Suppressor macrophage treated with lipopolysaccharide for 4 hours (primary cell): ENCODE measurements around the gene CEP164.
"Not testable (repeated sequence)": the region's sequence is repeated elsewhere in the genome, so short reads cannot be mapped to it uniquely, and the experiment has no call there.

Experiments used
- DNase-seq: peaks from one replicate; pipeline ENCODE4 v3.0.0-alpha.2; 2020

Gene CEP164

DNA sequence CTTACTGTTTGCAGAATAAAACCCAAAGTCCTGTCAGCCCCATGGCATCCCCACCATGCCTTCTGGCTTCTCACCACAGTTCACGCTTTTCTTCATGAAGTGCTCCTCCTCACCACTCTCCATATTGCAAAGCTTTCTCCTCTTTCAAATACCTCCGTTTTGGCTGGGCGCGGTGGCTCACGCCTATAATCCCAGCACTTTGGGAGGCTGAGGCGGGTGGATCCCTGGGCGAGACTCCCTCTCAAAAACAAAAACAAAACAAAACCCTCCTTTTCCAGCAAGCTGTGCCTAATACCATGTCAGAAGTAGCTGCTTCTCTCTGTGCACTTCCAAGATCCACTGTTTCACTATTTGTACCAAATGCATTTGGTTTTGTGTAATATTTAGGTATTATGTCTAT lies 18.3 kb upstream of the CEP164 start:
- no peak for DNase-seq

DNA sequence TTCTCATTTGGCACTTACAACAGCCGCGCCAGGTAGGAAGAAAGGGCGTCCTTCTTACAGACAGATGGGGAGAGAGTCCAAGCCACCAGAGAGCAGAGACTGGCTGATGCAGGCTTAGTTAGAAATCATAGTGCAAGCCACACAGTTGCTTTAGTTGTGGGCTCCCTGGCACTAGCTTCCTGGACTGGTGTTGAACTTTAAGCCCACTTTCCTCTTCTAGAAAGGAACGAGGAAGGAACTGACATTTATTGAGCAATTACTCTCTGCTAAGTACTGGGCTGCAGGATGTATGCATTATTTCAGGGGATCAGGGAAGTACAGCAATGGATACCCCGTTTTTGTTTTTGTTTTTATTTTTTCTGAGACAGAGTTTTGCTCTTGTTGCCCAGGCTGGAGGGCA lies 14.6 kb upstream of the CEP164 start:
- peak; percentile 31 for DNase-seq

DNA sequence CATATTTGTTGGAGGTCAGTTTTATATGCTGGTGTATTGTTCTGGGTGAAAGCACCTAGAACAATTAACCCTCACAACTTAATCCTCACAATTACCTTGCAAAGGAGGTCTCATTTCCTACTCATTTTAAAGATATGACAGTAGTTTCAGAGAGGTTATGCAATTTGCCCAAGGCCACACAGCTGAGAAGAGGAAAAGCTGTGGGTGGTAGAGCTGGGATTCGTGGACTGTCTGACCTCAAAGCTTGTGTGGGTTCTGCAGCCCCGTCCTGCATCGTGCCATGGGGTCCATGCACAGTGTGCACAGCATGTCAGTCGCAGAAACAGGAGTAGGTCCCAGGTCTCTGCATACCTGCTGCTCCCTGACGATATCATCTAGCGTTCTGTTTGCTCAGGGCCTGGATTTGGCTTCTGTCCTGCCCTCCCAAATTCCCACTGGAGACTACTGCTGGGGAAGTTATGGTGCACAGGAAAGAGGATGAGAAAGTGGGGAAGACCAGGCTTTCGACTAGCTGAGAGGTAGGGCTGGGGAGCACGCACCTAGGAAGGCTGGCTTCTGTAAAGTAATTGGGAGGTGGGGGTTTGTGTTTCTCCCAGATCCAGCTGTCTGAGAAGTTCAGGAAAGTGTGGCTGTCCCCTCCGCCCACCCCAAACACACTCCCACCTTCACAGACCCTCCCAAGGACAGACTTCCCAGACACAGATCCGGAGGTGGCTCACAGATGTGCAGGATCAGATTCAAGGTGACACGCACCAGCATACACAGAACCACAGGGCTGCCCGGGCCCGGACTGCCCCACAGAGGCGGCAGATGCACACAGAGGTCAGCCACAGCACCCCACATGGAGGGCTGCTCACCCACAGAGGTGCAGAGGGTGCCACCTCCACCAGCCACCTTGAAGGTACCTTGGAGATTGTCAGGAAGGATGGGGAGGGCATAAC lies 13.6 kb upstream of the CEP164 start:
- DNase-seq: no peak

DNA sequence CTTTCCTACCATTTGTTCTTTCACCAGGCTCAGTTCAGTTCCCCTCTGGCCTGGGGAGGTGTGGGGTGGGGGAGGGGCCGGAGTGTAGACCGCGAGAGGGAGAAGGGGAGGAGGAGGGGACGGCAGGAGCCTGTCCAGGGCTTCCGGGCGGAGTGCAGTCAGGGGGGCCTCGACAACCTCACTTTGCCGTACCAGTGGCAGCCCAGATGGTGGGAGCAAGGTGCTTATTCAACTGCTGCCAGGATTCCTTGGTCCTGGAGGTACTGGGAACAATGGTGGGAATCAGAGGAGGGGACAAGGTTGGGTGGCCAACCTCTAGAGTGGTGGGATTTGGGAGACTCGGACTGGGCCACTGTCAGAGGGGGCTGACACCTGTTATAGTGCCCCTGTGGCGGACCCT lies 12.8 kb upstream of the CEP164 start:
- DNase-seq: no peak

DNA sequence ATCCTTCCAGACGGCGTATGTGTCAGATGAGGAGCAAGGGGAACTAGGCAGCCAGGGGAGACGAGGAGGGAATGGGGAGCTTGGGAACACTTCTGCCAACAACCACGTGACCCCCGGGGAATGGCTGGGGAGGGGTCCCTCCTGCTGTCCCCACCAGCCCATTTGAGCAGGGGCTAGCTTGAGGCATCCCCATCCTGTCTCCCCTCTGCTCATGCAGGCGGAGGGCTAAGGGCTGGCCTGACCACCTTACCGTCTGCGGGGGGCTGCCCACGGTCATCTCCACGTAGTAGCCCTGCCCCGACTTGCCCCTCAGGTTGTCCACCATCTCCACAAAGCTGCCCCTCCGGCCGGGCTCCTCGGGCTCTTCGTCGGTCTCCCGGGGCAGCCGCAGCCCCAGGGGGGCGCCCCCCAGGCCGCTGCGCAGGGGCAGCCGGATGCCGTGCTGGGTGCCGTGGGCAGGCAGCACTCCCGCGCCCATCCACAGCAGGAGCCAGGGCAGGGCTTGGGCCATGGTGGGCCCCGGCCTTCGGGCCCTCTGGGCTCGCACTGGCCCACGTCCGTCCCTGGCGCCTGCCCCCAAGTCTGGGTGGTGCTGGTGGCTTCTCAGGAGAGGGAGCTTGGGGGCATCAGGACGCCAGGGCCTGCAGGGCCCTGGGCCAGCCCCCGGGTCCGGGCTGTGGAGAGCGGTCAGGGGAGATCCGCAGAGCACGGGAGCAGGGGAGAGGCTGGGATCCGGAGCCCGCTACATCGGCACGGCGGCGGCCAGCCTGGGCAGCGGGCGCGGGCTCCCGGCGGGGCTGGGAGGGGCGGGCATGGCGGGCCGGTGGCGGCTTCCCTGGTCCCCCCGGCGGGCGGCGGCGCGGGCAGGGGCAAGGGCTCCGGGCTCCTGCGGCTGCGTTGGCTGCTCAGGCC lies 12.1 kb upstream of the CEP164 start:
- no peak for DNase-seq

DNA sequence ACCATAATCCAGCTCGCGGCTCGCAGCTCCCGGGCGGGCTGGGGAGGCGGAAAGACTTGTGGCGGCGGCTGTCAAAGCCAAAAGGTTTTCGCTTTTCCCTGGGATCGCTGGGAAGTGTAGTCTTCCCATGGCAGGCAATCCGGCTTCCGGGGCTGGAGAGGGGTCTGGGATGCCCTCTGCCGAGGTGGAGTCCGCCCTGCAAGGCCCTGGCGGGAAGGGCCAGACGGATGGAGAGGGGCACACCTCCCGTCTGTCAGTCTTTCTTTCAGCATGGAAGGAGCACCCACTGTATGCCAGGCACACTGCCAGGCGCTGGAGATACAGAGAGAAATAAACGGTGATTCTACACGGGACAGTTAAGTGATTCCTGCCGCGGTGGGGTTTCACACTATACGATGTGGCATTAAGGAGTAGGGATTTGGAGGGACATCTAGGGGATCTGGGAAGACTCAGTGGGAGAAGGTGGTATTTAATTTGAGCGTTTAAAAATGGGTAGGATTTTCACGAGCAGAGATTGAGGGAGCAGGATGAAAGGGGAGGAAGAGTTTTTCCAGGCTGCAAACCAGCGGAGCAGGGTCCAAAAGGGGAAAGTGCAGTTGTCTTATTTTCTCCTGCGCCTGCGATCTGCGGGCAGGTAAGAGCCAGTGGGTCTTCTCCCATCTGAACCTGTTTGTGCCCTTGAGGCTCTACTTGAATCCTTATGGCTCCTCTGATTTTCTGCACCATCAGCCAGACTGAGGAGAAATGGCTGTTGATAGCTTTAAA lies 11.3 kb upstream of the CEP164 start, which contains the start of gene BACE1:
Gene BACE1, minus strand, starts transcription at position 60 of the 765 bp plus-strand sequence. CDS start 461 bp downstream, outside the sequence.
- DNase-seq: peak; percentile 73

DNA sequence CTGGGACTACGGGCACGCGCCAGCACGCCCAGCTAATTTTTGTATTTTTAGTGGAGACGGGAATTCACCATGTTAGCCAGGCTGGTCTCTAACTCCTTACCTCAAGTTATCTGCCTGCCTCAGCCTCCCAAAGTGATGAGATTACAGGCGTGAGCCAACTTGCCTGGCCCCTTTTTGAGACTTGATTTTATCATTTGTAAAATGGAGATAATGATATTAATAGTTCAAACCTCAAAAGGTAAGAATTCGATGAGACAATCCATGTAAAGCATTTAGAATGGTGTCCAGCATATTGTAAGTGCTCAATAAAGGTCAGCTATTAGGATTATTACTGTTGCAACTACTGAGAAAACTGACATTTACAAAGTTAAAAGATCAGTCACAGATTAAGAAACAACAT lies 8.9 kb upstream of the CEP164 start:
- no peak for DNase-seq

DNA sequence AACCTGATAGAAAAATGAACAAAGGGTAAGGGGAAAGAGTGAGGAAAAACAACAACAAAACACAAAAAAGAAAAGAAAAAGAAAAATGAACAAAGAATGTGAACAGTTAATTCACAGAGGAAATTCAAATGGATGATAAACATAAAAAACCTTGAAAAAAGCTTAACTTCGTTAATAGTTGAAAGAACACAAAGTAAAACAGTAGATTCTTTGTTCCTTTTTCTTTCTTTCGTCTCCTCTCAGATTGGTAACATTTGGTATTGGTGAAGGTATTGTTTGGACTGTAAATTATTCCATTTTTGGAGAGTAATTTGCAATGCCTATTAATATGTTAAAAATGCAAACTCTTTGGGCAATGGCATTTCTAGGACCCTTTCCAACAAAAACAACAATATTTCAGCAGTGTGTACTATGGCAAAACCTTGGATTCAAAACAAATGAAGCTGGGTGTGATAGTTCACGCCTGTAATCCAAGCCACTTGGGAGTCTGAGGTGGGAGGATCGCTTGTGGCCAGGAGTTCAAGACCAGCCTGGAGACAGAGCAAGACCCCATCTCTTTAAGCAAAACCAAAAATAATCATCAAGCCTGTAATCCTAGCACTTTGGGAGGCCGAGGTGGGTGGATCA lies 8.3 kb upstream of the CEP164 start:
- DNase-seq: no peak

DNA sequence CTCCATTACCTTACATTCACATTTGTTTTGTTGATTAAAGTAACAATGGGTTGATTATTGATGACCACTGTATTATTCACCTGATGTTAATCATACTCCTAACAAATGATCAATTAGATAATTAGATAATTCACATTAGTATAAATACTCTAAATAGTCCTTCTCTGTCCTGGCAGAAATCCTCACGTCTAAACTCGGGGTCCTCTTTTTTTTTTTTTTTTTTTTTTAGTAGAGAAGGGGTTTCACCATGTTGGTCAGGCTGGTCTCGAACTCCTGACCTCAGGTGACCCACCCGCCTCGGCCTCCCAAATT lies 443 bp upstream of the CEP164 start:
- not testable (repeated sequence) for DNase-seq

DNA sequence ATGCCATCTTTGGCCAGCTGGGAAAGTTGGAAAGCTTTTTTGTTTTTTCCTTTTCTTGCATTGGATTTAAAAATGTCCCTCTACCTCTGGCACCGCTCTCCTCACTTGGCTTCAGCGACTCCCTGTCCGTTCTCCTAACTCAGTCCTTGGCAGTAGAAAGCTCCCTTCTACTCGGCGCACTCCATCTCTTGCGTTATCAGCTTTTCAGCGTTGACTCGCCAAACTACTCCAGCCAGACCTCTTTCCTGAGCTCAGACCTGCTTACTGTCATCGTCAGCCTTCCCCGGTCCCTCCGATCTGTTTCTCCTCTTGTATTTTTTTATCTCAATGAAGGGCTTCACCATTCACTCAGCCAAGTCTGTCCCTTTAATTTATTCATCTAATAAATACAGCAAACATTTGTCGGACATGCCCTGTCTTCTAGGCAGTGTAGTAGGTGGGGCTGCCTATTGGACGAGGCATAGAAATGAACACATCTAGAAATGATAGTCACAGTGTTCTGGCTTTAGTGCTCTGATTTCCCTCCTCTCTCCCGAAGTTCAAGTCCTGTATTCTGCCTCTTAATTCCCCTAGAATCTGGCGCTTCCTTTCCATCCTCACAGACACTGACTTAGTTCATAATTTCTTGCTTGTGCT lies 839 bp downstream of the CEP164 start:
- no peak for DNase-seq

DNA sequence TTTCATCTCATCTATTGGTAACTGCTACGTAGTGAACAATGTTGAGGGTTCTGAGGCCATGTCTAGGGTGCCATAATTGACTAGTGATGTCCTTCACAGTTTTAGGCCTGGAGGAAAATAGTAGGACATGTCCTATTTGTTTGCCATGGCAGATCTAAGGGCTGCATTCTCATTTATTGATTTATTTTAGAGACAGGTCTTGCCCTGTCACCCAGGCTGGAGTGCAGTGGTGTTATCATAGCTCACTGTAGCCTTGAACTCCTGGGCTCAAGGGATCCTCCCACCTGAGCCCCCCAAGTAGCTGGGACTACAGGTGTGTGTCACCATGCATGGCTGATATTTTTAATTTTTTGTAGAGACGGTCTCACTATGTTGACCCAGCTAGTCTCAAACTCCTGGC lies 5.2 kb downstream of the CEP164 start:
- no peak for DNase-seq

DNA sequence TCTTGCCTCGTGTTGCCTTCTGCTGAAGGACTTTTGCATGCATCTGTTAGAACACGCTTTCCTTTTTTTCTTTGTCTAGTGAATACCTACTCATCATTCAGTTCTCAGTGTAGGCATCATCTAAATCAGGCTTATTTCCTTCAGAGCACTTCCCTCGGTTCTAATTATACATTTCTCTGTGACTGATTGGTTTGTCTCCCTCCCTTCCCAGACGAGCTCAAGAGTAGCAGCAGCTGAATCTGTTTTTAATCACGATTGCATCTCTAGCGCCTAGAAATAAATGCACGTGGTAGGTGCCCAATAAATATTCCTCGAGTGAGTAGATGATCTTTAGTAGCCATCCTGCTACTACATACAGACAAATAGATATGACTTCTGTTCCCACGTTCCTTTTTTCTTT lies 6.3 kb downstream of the CEP164 start:
- no peak for DNase-seq

DNA sequence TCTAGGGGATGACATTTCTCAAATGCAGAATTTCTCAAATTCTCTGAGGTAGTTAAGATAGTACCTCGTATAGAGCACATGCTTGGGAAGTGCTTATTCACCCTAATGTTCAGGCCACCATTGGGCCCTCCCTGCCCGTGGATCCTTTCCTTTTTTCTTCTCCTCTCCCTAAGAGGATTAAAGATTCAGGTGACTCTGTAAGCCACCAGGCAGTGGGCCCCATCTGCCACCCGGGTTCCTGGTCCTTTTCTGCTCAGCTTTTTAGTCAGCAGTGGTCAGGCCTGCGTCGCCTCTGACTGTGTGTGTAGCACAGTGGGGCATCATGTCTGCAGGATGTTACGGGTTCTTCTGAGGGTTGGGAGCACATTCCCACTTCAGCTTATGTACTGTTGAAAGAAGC lies 7.2 kb downstream of the CEP164 start:
- DNase-seq: no peak

DNA sequence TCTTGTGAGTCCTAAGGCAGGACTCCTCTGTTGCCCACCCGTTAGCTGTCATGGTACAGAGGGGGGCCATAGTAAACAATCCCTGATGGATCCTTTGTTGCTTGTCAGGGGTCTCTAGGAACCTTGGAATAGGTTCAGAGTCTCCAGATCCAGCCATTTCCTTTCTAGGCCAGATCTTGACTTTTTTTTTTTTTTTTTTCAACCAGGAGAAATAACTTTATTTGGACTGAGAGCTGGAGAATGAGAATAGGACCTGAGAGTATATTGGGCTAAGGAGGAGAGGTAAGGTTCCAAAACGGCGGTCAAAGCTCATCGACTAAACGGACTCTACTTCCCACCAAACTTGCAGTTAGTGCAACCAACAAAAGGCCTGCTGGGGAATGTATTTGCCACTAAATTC lies 7.7 kb downstream of the CEP164 start:
- no peak for DNase-seq

DNA sequence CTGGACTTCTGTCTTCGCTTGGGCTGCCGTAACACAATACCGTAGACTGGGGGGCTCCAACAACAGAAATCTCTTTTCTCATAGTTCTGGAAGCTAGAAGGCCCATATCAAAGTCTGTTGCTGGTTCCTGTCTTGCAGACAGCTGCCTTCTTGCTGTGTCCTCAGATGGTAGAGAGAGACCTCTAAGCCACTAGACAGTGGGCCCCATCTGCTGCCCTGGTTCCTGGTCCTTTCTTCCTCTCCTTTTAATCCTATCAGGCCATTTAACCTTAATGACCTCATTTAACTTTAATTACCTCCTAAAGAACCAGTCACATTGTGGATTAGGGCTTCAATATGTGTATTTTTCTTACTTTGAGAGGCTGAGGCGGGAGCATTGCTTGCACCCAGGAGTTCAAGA lies 9.4 kb downstream of the CEP164 start:
- DNase-seq: no peak

DNA sequence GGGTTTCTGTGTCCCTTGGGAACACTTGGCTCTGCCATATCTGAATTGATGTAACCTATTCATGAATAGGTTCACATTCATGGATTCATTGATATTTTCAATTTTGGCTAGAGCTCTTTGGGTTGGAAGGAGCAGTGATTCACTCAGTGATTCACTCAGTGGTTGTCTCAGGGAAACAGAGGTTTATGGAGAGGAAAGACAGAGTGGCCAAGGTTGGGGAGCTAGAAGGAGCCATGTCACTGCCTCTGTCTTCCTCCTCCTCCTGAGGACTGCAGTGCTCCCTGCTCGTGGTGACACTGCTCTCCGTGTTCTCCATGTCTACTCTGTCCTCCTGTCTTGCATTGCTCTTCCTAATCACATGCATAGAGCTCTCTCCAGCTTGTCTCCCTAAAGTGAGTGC lies 17.4 kb downstream of the CEP164 start:
- DNase-seq: no peak

DNA sequence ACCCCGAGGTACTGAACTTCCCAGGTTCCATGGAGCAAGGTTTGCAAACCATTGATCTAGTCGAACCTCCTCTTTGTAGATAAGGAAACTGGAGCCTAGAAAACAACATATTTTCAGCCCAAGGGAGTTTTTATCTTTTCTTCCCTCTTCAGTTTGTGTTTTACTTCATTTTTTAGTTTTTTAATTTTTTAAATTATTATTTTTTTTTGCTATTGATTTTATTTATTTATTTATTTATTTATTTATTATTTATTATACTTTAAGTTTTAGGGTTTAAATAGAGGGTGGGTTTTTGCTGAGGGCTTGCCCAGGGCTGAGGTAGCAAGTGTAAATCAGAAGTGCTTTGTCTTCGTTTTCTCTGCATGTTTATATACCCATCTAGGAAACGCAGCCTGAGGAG lies 26.9 kb downstream of the CEP164 start:
- no peak for DNase-seq

DNA sequence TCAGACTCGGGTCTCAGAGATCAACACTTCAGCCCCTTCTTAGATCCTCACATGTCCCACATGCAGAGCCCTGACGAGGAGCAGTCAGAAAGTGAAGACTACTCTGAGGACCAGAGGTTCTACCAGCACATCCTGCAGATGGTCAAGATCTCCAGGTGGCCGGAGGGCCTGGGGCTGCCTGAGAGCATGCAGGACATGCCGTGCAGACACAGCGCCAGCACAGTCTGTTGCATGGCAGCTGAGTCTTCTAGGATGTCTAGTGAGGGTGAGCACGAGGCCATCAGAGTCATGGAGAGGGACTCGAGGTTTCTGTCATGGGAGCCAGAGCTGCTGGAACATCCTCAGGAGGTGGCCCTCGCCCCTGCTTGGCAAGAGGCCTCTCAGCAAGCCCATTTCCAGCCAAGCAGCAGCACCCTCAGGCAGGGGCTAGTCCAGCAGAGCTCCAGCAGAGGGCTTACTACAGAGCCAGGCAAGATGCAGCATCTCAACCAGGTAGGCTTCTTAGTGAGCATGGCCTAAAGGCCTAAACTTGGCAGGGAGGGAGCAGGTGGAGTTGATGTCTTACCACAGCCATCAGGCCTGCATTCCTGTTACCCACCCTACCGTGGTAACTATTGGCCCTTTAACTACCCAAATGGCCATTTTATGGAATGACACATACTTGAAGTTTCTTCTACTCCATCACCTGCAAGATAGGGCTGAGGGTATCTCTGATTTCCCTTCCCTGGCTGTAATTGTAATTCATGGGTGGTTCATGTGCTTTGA lies 28.7 kb downstream of the CEP164 start:
- no peak for DNase-seq

DNA sequence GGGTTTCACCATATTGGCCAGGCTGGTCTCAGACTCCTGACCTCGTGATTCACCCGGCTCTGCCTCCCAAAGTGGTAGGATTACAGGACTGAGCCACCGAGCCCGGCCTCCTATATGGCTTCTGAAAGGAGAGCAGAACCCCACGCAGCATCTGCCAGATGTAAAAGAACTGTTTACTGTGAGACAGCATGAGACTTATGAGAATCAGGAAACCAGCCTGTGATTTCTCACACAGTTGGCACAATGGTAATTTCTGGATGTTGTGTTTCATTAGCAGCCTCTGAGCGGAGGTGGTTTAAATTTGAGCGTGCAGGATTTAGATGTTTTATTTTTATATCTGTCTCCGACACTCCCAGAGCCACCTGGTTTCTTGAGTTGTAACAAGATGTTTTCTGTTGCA lies 33.8 kb downstream of the CEP164 start:
- no peak for DNase-seq

DNA sequence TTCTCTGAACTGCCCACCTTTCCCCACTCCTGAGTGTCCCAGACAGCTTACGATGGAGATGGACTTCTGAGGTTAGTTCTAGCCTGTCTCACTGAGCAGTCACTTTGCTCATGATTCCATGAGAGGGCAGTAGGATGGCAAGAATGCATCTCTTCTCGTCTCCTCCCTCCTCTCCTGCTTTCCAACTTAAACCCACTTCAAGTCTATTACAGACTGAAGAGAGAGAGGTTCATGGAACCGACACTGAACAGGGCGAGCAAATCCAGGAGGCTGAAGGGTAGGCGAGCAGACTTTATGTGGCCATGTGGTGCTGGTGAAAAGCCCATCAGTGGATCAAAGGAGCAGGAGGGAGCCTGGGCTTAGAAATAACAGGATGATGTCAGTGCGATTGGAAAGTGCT lies 38.6 kb downstream of the CEP164 start:
- no peak for DNase-seq

DNA sequence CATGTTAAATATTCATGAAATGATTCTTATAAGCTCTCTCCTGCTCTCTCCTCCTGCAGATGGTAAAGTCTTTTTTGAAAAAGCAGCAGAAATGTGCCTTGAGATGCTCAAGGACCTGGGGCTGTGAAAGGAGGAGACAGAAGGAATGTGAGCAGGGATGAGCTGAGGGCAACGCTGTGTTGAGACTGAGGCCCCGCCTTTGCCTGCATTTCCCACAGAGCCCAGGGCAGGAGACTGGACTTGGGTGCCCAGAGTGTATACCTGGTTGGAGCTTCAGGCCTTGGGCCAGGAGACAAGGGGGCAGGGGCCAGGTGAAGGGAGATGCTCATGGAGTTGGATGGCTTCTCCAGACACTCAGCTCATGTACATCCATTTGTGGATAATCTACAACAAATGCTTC lies 39.2 kb downstream of the CEP164 start:
- no peak for DNase-seq
